HEK293 (cell line): ENCODE measurements around the gene ATRAID.
A peak's percentile ranks its signal among the peaks of the same experiment; 100 is the strongest.

Experiments
- BCL11A ChIP-seq: fragments of 450-650 bp; formaldehyde crosslinking; IDR thresholded peaks from 2 replicates; pipeline ENCODE4 v1.5.1; 2016; ENCODE audit warnings: low read depth, missing biosample characterization, missing genetic modification characterization
- GLI2 ChIP-seq: fragments of 450-650 bp; formaldehyde crosslinking; IDR thresholded peaks from 2 replicates; pipeline ENCODE4; 2017; ENCODE audit warnings: missing biosample characterization, missing genetic modification characterization, low read depth, borderline replicate concordance
- HOXD13 ChIP-seq: sonication (generic); formaldehyde crosslinking; IDR thresholded peaks from 2 replicates; pipeline ENCODE4 v1.8.0; 2022; ENCODE audit warnings: missing genetic modification reagents, borderline replicate concordance
- PRDM6 ChIP-seq: fragments of 450-650 bp; formaldehyde crosslinking; IDR thresholded peaks from 2 replicates; pipeline ENCODE4 v1.5.1; 2017; ENCODE audit warnings: missing biosample characterization, missing genetic modification characterization
- REPIN1 ChIP-seq: fragments of 450-650 bp; formaldehyde crosslinking; IDR thresholded peaks from 2 replicates; pipeline ENCODE4 v1.5.1; 2017; ENCODE audit warnings: missing biosample characterization, missing genetic modification characterization, low read depth
- REST ChIP-seq: fragments of 450-650 bp; formaldehyde crosslinking; IDR thresholded peaks from 2 replicates; pipeline ENCODE4 v1.5.1; 2016; ENCODE audit warnings: missing biosample characterization, missing genetic modification characterization
- SCRT2 ChIP-seq: fragments of 450-650 bp; formaldehyde crosslinking; IDR thresholded peaks from 2 replicates; pipeline ENCODE4 v1.5.1; 2016; ENCODE audit warnings: missing biosample characterization, missing genetic modification characterization
- SP3 ChIP-seq: fragments of 450-650 bp; formaldehyde crosslinking; IDR thresholded peaks from 2 replicates; pipeline ENCODE4 v1.5.1; 2016; ENCODE audit warnings: missing biosample characterization, missing genetic modification characterization
- SP7 ChIP-seq: fragments of 450-650 bp; formaldehyde crosslinking; IDR thresholded peaks from 2 replicates; pipeline ENCODE4 v1.5.1; 2016; ENCODE audit warnings: missing biosample characterization, missing genetic modification characterization
- ZBTB20 ChIP-seq: fragments of 450-650 bp; formaldehyde crosslinking; IDR thresholded peaks from 2 replicates; pipeline ENCODE4 v1.5.1; 2016; ENCODE audit warnings: missing biosample characterization, missing genetic modification characterization
- ZFP69B ChIP-seq: fragments of 450-650 bp; formaldehyde crosslinking; IDR thresholded peaks from 2 replicates; pipeline ENCODE4 v1.5.1; 2016; ENCODE audit warnings: missing biosample characterization, missing genetic modification characterization
- ZNF112 ChIP-seq: fragments of 450-650 bp; formaldehyde crosslinking; IDR thresholded peaks from 2 replicates; pipeline ENCODE4 v1.5.0; 2017; ENCODE audit warnings: missing biosample characterization, missing genetic modification characterization
- ZNF2 ChIP-seq: fragments of 450-650 bp; formaldehyde crosslinking; IDR thresholded peaks from 2 replicates; pipeline ENCODE4 v1.5.1; 2016; ENCODE audit warnings: missing biosample characterization, missing genetic modification characterization
- ZNF239 ChIP-seq: fragments of 450-650 bp; formaldehyde crosslinking; IDR thresholded peaks from 2 replicates; pipeline ENCODE4 v1.5.1; 2016; ENCODE audit warnings: missing biosample characterization, missing genetic modification characterization
- ZNF248 ChIP-seq: fragments of 450-650 bp; formaldehyde crosslinking; IDR thresholded peaks from 2 replicates; pipeline ENCODE4 v1.5.1; 2017; ENCODE audit warnings: missing biosample characterization, missing genetic modification characterization
- ZNF341 ChIP-seq: fragments of 450-650 bp; formaldehyde crosslinking; IDR thresholded peaks from 2 replicates; pipeline ENCODE4; 2016; ENCODE audit warnings: low read depth, missing biosample characterization, missing genetic modification characterization
- ZNF350 ChIP-seq: fragments of 450-650 bp; formaldehyde crosslinking; IDR thresholded peaks from 2 replicates; pipeline ENCODE4 v1.5.0; 2017; ENCODE audit warnings: missing biosample characterization, mild to moderate bottlenecking, missing genetic modification characterization
- ZNF366 ChIP-seq: fragments of 450-650 bp; formaldehyde crosslinking; conservative IDR thresholded peaks from 2 replicates; pipeline ENCODE4 v1.5.1; 2016; ENCODE audit warnings: missing biosample characterization, missing genetic modification characterization
- ZNF404 ChIP-seq: fragments of 450-650 bp; formaldehyde crosslinking; IDR thresholded peaks from 2 replicates; pipeline ENCODE4 v1.5.1; 2017; ENCODE audit warnings: missing biosample characterization, missing genetic modification characterization
- ZNF585B ChIP-seq: fragments of 450-650 bp; formaldehyde crosslinking; IDR thresholded peaks from 2 replicates; pipeline ENCODE4 v1.5.1; 2016; ENCODE audit warnings: missing biosample characterization, missing genetic modification characterization
- ZNF660 ChIP-seq: fragments of 450-650 bp; IDR thresholded peaks from 2 replicates; pipeline ENCODE4 v1.5.1; 2018; ENCODE audit warnings: missing biosample characterization, mild to moderate bottlenecking, missing genetic modification characterization
- ZNF776 ChIP-seq: fragments of 450-650 bp; formaldehyde crosslinking; IDR thresholded peaks from 2 replicates; pipeline ENCODE4 v1.5.0; 2017; ENCODE audit warnings: missing biosample characterization, missing genetic modification characterization, borderline replicate concordance
- ZNF837 ChIP-seq: fragments of 450-650 bp; formaldehyde crosslinking; IDR thresholded peaks from 2 replicates; pipeline ENCODE4 v1.5.1; 2016; ENCODE audit warnings: missing biosample characterization, missing genetic modification characterization
- TF ChIP-seq, protein P1 (sequence below): fragments of 450-650 bp; formaldehyde crosslinking; IDR thresholded peaks from 2 replicates; pipeline ENCODE4 v1.5.1; 2016; ENCODE audit warnings: missing biosample characterization, missing genetic modification characterization
- TF ChIP-seq, protein P2 (sequence below): fragments of 450-650 bp; formaldehyde crosslinking; IDR thresholded peaks from 2 replicates; pipeline ENCODE4 v1.5.1; 2016; ENCODE audit warnings: missing biosample characterization, missing genetic modification characterization
- TF ChIP-seq, protein P3 (sequence below): fragments of 450-650 bp; formaldehyde crosslinking; IDR thresholded peaks from 2 replicates; pipeline ENCODE4 v1.5.1; 2017; ENCODE audit warnings: missing biosample characterization, missing genetic modification characterization
- TF ChIP-seq, protein P4 (sequence below): fragments of 450-650 bp; formaldehyde crosslinking; IDR thresholded peaks from 2 replicates; pipeline ENCODE4 v1.5.1; 2017; ENCODE audit warnings: missing biosample characterization, mild to moderate bottlenecking, missing genetic modification characterization, moderate library complexity

The ATRAID gene

DNA sequence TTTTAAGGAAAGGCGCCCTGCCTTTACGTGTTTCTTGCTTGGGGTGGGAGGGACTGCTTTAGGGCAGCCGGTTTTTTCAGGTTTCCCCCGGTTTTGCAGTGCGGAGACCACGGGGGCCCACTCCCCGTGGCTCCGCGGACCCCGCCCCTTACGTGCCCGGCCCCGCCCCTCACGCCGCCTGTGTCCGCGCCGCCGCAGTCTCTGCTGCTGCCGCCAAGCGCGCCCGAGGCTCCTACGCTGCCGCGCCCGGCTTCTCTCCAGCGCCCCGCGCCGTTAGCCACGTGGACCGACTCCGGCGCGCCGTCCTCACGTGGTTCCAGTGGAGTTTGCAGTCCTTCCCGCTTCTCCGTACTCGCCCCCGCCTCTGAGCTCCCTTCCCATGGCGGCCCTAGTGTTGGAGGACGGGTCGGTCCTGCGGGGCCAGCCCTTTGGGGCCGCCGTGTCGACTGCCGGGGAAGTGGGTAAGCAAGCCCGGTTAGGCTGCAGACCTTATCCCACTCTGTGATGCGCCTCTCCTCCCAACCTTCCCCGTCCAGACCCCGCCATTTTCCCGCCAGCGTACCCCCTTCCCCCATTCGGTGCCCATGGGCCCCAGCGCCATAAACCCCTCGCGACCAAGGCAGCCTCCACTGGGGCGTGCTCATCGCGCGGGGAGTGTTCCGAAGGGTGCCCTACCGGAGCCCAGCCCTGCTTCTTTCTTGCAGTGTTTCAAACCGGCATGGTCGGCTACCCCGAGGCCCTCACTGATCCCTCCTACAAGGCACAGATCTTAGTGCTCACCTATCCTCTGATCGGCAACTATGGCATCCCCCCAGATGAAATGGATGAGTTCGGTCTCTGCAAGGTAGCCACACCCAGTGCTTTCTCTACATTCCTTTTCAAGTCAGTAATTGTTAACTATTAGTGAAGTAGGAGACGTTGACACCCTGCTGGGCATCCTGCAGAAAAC lies 5.6 kb downstream of the ATRAID start, which contains the start of gene CAD (continued):
- TF ChIP-seq ZBTB20 (tag by site-specific recombination) = peak; percentile 68; the same call in 1 of the 2 replicates
- TF ChIP-seq REPIN1 (tag by site-specific recombination) = no peak; the same call in 1 of the 2 replicates
- TF ChIP-seq, protein P1, sequence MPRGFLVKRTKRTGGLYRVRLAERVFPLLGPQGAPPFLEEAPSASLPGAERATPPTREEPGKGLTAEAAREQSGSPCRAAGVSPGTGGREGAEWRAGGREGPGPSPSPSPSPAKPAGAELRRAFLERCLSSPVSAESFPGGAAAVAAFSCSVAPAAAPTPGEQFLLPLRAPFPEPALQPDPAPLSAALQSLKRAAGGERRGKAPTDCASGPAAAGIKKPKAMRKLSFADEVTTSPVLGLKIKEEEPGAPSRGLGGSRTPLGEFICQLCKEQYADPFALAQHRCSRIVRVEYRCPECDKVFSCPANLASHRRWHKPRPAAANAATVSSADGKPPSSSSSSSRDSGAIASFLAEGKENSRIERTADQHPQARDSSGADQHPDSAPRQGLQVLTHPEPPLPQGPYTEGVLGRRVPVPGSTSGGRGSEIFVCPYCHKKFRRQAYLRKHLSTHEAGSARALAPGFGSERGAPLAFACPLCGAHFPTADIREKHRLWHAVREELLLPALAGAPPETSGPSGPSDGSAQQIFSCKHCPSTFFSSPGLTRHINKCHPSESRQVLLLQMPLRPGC = no peak
- TF ChIP-seq ZNF366 (tag by site-specific recombination) = no peak
- no peak for TF ChIP-seq BCL11A
- TF ChIP-seq REST (tag by site-specific recombination) = peak; percentile 31; the same call in 1 of the 2 replicates
- TF ChIP-seq, protein P2, sequence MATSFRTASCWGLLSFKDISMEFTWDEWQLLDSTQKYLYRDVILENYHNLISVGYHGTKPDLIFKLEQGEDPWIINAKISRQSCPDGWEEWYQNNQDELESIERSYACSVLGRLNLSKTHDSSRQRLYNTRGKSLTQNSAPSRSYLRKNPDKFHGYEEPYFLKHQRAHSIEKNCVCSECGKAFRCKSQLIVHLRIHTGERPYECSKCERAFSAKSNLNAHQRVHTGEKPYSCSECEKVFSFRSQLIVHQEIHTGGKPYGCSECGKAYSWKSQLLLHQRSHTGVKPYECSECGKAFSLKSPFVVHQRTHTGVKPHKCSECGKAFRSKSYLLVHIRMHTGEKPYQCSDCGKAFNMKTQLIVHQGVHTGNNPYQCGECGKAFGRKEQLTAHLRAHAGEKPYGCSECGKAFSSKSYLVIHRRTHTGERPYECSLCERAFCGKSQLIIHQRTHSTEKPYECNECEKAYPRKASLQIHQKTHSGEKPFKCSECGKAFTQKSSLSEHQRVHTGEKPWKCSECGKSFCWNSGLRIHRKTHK (tag by site-specific recombination) = no peak
- TF ChIP-seq HOXD13 (CRISPR knock-in tag) = no peak
- TF ChIP-seq ZNF585B (tag by site-specific recombination) = no peak
- 0 out of 2 replicates have a peak, but pooled peaks have one; percentile 64 for TF ChIP-seq ZNF660 (tag by site-specific recombination)
- no peak for TF ChIP-seq ZNF837
- no peak for TF ChIP-seq ZNF776 (tag by site-specific recombination)
- TF ChIP-seq SCRT2 = peak; percentile 36; the same call in 1 of the 2 replicates
- peak; percentile 77; the same call in 1 of the 2 replicates for TF ChIP-seq ZNF2 (tag by site-specific recombination)
- TF ChIP-seq SP7 (tag by site-specific recombination) = peak; percentile 55; the same call in 1 of the 2 replicates
- TF ChIP-seq ZNF404 (tag by site-specific recombination) = no peak
- peak; percentile 52; the same call in 1 of the 2 replicates for TF ChIP-seq ZNF341 (tag by site-specific recombination)
- no peak for TF ChIP-seq ZNF112
- TF ChIP-seq ZNF350 (tag by site-specific recombination) = no peak
- peak; percentile 57 for TF ChIP-seq ZFP69B (tag by site-specific recombination)
- TF ChIP-seq, protein P3, sequence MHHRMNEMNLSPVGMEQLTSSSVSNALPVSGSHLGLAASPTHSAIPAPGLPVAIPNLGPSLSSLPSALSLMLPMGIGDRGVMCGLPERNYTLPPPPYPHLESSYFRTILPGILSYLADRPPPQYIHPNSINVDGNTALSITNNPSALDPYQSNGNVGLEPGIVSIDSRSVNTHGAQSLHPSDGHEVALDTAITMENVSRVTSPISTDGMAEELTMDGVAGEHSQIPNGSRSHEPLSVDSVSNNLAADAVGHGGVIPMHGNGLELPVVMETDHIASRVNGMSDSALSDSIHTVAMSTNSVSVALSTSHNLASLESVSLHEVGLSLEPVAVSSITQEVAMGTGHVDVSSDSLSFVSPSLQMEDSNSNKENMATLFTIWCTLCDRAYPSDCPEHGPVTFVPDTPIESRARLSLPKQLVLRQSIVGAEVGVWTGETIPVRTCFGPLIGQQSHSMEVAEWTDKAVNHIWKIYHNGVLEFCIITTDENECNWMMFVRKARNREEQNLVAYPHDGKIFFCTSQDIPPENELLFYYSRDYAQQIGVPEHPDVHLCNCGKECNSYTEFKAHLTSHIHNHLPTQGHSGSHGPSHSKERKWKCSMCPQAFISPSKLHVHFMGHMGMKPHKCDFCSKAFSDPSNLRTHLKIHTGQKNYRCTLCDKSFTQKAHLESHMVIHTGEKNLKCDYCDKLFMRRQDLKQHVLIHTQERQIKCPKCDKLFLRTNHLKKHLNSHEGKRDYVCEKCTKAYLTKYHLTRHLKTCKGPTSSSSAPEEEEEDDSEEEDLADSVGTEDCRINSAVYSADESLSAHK (tag by site-specific recombination) = no peak
- peak; percentile 66 for TF ChIP-seq SP3 (tag by site-specific recombination)
- no peak for TF ChIP-seq ZNF239 (tag by site-specific recombination)
- no peak for TF ChIP-seq GLI2 (tag by site-specific recombination)
- no peak for TF ChIP-seq PRDM6 (tag by site-specific recombination)
- TF ChIP-seq, protein P4, sequence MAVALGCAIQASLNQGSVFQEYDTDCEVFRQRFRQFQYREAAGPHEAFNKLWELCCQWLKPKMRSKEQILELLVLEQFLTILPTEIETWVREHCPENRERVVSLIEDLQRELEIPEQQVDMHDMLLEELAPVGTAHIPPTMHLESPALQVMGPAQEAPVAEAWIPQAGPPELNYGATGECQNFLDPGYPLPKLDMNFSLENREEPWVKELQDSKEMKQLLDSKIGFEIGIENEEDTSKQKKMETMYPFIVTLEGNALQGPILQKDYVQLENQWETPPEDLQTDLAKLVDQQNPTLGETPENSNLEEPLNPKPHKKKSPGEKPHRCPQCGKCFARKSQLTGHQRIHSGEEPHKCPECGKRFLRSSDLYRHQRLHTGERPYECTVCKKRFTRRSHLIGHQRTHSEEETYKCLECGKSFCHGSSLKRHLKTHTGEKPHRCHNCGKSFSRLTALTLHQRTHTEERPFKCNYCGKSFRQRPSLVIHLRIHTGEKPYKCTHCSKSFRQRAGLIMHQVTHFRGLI (tag by site-specific recombination) = no peak
- TF ChIP-seq ZNF248 = no peak
